ENCODE results near the gene SELENOM.
"Not testable (repeated sequence)": the region's sequence is repeated elsewhere in the genome, so short reads cannot be mapped to it uniquely, and the experiment has no call there.

The SELENOM gene

DNA sequence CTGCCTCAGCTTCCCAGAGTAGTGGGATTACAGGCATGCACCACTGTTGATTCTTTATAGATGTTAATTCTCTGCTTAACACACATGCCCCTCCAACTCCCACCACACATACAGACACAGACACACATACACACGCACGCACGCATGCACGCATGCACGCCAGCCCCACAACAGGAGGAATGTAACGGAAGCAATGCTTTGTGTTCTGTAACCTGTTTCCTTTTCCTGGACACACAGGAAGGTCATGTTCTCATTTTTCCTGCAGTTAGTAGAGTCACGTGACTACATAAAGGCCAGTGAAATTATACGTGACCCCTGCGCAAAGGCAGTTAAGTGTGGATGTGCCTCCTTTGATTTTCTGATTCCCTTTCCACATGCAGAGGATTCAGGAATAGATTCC, 34.2 kb downstream of the SELENOM start:
- DNase-seq = not testable (repeated sequence)

DNA sequence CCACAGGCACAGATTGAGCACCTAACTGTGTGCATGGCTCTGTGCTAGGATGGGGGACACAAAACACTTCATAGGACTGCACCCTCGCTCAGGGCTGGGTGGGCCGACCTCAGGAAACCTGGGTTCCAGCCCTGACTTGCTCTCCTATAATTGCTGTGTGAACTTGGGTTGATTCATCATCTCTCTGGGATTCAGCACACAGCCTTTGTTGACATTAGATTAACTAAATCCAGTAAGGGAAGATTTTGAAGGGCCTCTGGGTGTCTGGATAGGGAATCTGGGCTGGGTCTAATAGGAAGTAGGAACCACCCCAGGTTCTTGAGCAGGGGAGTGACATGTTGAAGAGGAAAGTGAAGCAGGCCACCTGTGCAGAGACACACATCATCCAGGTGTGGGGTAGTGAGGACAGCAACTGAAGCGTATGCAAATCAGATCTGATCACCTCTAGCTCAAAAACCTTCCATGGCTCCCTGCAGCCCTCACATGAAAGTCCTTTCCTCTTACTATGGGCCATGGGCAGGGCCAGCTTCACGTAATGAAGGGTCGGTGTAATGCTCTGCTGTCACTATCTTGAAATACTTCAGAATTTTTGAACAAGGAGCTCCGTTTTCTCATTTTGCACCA, 37.6 kb downstream of the SELENOM start:
- DNase-seq = not testable (repeated sequence)

GRCh38 chr22:31068970-31069369, 38.4 kb downstream of the SELENOM start:
- no peak for DNase-seq

DNA sequence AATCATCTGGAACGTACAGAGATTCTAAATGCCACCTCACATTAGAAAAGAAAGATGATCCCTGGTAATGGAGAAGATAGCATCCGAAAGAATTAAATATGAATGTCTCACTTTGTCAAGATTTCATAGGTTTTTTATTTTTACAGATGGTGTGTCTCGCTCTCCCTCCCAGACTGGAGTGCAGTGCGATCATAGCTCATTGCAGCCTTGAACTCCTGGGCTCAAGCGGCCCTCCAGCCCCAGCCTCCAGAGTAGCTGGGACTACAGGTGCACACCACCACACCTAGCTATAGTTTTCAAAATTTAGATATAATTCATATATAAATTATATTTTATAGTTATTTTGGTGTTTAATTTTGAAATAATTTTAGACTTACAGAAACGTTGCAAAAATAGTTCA, 43.0 kb downstream of the SELENOM start:
- DNase-seq = no peak

GRCh38 chr22:31062566-31063230, 44.7 kb downstream of the SELENOM start:
- no peak for DNase-seq

- DNase-seq = not testable (repeated sequence)
These were observed 47.7 kb downstream of the SELENOM start for GRCh38 chr22:31059663-31060062.

DNA sequence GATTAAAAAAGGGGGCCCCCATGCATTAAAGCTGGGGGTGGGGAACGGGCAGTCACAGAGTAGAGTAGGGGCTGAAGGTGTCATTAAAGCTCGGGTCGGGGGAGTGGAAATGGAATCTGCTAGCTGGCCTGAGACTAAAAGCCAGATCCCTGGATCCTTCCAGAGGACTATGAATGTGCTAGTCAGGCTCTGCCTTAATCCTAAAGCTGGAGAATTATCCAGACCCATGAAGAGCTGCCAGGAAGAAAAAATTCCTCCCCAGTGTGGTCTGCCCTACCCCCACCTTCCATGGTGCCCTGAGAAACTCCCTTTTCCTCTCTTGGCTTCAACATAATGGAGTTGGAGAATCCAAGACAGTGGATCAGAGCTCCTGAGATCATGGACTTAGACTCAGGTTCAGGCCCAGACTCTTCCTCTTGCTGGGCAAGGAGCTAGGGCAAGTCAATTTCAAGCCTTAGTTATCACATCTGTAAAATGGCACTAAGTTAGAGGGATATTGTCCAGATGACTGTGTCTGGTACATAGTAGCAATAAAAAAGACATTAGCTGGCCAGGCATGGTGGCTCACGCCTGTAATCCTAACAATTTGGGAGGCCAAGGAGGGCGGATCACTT, 50.3 kb downstream of the SELENOM start:
- no peak for DNase-seq

DNA sequence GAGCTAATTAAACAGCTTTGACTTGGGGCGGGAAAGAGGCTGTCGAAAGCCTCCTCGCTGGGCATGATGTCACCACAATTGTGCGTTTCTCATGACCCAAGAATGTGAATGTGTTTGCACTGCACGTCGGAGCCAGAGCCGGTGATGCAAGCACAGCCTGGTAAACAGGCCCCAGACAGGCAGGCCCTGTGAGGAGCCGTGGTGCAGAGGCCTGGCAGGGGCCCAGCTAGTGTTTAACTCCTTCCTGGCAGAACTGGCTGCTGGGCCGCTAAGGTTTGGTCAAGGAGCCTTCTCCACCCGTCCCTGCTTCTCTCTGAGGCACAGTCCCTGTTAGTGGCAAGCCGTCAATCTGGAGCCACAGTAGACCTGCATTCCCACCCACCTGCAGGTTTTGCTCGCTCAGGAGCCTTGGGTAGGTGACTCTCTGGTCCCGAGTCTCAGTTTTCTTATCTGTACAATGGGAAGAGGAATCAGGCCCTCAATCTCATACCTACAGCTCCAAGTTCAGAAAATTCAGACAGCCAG, 51.7 kb downstream of the SELENOM start:
- DNase-seq = no peak

DNA sequence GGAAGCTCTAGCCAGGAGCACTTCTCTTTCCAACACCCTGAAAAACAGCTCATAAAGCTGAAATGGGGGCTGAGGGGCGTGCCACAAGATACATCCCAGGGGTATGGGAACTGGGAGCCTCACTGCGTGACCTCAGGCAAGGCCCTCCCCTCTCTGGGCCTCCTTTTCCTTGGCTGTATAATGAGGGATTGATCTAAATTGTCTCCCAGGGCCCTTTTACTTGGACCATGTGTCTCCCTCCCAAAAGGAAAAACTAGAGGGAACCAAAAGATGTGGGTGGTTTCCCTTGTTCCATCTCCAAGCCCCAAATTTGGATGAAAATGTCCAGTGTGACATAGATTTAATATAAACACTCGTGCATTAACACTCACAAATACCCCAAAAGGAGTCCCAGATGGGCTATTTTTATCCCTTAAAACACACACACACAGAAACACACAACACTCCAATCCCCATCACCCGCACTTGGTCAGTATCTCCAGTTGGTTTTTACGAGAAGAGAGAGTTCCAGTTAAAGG, 52.2 kb downstream of the SELENOM start:
- DNase-seq = no peak
